ENCODE results near the gene UVRAG.

DNA sequence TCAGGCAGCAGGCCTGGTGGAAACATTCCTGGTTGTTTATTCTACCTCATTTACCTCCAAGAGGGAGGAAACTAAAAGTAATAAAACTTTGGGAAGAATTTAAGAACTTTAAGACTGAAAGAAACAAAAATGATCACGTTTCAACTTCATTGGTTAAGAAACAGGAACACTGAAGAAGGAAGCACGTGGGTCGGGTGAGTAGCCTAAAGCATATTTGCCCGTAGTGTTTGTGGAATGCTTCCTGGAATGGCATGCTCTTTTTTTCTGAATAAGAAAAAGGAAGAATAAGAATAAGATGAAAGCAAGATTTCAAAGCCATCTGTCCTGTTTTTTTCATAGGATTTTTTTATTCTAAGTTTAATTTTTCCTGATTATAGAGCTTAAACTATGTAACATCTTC, 308.2 kb downstream of the UVRAG start:
- TF ChIP-seq, protein P1, sequence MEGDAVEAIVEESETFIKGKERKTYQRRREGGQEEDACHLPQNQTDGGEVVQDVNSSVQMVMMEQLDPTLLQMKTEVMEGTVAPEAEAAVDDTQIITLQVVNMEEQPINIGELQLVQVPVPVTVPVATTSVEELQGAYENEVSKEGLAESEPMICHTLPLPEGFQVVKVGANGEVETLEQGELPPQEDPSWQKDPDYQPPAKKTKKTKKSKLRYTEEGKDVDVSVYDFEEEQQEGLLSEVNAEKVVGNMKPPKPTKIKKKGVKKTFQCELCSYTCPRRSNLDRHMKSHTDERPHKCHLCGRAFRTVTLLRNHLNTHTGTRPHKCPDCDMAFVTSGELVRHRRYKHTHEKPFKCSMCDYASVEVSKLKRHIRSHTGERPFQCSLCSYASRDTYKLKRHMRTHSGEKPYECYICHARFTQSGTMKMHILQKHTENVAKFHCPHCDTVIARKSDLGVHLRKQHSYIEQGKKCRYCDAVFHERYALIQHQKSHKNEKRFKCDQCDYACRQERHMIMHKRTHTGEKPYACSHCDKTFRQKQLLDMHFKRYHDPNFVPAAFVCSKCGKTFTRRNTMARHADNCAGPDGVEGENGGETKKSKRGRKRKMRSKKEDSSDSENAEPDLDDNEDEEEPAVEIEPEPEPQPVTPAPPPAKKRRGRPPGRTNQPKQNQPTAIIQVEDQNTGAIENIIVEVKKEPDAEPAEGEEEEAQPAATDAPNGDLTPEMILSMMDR (IDR thresholded peaks at IDR 0.05; ENCODE audit: low read length), result no peak
- no peak for TF ChIP-seq EZH2phosphoT487 (IDR thresholded peaks at IDR 0.05; ENCODE audit: low read length)
